ENCODE data around the gene ZNF774.
"Not testable (repeated sequence)": the region's sequence is repeated elsewhere in the genome, so short reads cannot be mapped to it uniquely, and the experiment has no call there.

Gene ZNF774

DNA sequence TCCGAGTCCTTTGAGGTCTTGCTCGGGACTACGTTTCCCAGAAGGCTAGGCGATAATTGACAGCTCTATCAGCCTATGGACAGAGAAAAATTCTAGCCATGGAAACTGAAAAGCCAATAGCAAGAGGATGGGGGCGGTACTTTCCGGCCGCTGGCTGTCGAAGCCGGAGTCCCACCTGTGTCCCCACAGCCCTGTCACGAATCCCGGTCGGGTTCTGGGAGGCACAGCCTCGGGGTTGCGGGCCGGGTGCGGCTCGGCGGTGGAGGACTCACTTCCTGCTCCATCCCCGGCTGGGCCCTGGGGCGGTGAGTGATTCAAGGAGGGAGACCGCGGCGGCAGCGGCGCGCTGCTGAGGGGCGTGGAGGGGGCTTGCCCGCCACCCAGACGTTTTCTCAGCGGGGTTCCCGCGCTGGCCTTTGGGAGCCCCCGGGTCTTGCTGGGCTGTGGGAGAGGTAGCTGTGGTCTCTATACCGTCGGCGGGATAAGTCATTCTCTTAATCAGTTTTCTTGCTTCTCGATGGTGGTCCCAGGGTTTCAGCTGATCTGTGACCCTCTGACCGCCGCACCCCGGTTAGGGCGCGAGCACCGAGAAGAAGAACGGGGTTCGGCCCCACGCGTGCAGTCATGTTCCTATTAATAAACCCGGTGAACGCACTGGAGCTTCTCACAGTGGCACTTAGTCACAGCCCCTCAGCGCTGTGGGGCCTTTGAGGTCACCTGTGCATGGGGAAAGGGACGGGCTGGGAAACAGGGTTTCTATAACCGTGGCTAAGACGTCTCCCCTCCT lies at the start of gene ZNF774:
Gene ZNF774 (plus strand): TSS at position 178 of the 787 bp plus-strand sequence. CDS start 2,377 bp downstream, outside the sequence.
- peak within 1 kb of the TSS; percentile 90 for H3K4me3 Mint-ChIP-seq
- H3K4me1 Mint-ChIP-seq (ENCODE audit: low read depth), result peaks cover 6% of the 10 kb centered on the region
- DNase-seq (ENCODE audit: low spot score), result peak; percentile 90
- peak within 1 kb of the TSS; percentile 77 for H3K27ac Mint-ChIP-seq
- H3K36me3 Mint-ChIP-seq (ENCODE audit: low read depth), result no peaks in the 10 kb centered on the region
- H3K27me3 Mint-ChIP-seq (ENCODE audit: low read depth), result peaks cover 16% of the 10 kb centered on the region
- no peaks in the 10 kb centered on the region for H3K9me3 Mint-ChIP-seq

DNA sequence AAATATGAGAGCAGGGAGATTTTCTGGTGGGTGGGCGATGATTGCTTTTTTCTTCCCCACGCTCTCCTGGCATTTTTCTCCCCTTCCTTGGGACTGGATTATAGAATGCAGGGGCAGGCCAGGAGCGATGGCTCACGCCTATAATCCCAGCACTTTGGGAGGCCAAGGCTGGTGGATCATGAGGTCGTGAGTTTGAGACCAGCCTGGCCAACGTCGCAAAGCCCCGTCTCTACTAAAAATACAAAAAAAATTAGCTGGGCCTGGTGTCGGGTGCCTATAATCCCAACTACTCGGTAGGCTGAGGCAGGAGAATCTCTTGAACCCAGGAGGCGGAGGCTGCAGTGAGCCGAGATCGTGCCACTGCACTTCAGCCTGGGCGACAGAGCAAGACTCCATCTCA lies 46.7 kb upstream of the ZNF774 start:
- H3K4me1 Mint-ChIP-seq (ENCODE audit: low read depth), result peaks cover 39% of the 10 kb centered on the region
- DNase-seq (ENCODE audit: low spot score); H3K27me3 Mint-ChIP-seq (ENCODE audit: low read depth); H3K9me3 Mint-ChIP-seq; H3K36me3 Mint-ChIP-seq (ENCODE audit: low read depth); H3K4me3 Mint-ChIP-seq; H3K27ac Mint-ChIP-seq: not testable (repeated sequence)

DNA sequence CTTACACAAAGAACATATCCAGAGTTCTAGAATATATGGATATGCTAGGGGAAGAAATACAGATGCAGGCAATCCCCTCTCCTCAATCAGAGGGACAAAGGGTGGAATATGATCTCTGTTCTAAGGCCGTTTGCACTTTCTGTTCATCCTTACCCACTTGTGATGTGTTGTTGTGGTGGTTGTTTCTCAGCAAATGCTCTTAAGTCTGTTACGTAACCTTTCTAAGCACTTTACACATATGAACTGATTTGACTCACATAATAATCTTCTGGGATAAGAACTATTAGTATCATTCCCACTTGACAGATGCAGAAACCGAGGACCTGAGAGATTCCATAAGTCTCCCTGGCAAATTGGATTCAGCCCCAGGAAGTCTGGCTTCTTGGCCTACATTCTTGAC lies 46.2 kb upstream of the ZNF774 start:
- peak overlapping the region; percentile 90 for H3K27ac Mint-ChIP-seq
- H3K36me3 Mint-ChIP-seq (ENCODE audit: low read depth), result no peaks in the 10 kb centered on the region
- DNase-seq (ENCODE audit: low spot score), result no peak

DNA sequence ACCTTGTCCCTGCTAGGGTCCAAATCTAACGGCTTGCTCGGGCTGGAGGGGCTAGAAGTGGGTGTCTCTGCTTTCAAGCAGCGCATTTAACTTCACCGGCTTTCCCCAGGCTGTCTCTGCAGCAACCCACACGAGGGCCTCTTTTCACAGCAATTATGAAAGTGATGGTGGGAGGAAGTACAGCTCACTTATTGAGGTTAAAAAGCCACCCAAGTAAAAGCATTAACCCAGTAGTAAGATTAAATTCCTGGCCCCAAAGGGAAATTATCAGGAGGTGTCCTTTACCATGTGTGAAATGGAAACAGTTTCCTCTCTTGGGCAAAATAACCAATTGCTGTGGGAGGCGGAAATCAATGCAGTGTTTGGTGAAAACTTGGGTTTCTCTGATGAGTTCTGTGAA lies 45.5 kb upstream of the ZNF774 start:
- Mint-ChIP-seq H3K27me3 (ENCODE audit: low read depth) (peaks cover 3% of the 10 kb centered on the region), H3K36me3 (ENCODE audit: low read depth) (no peaks in the 10 kb centered on the region), H3K27ac (peak overlapping the region; percentile 90), H3K9me3 (no peaks in the 10 kb centered on the region), H3K4me1 (ENCODE audit: low read depth) (peaks cover 38% of the 10 kb centered on the region), H3K4me3 (peak overlapping the region; percentile 74)
- peak; percentile 60 for DNase-seq (ENCODE audit: low spot score)

More for the DNA sequence above, 46.2 kb upstream of the ZNF774 start:
- Mint-ChIP-seq H3K27me3 (ENCODE audit: low read depth) (peaks cover 2% of the 10 kb centered on the region), H3K9me3 (no peaks in the 10 kb centered on the region), H3K4me1 (ENCODE audit: low read depth) (peaks cover 41% of the 10 kb centered on the region), H3K4me3 (peak overlapping the region; percentile 74)

DNA sequence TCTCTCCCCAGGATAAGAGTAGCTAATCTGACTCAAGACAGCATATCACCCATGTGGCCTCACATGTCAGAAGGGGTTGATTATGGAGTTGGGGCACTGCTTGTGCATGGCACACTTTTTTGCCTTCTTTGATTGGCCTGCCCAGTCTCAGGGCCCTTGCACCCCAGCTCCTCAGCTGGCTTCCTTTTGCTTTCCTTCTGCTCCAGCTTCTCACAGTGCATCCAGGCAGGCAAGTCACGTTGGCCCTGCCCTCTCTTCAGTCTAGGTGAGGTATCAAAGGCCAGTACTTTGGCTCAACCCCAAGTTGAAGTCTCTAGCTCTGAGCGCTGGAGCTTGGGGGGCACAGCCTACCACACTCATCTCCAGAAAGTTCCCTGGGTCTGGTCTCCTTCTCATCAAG lies 44.4 kb upstream of the ZNF774 start:
- H3K4me1 Mint-ChIP-seq (ENCODE audit: low read depth), result peaks cover 33% of the 10 kb centered on the region
- H3K36me3 Mint-ChIP-seq (ENCODE audit: low read depth), result no peaks in the 10 kb centered on the region
- H3K9me3 Mint-ChIP-seq, result no peaks in the 10 kb centered on the region
- H3K4me3 Mint-ChIP-seq, result no peak overlapping the region
- H3K27ac Mint-ChIP-seq, result no peak overlapping the region
- no peak for DNase-seq (ENCODE audit: low spot score)
- H3K27me3 Mint-ChIP-seq (ENCODE audit: low read depth), result peaks cover 11% of the 10 kb centered on the region

DNA sequence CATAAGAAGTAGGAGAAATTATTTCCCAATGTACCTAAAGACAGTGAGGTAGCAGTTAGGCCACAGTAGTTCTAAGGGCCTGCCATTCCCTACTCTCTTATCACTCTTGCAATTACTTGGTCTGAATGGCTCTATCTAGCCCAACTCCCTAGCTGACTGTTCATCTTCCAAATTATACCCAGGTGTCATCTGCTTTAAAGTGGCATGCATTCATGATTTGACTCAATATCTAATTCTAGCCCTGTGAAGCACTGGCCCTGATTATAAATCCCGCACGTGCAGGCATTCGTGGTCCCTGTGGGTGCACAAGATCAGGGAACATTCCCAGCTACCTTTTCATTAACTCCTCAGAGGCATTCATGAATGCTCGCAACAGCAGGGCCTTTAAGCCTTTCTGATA lies 43.1 kb upstream of the ZNF774 start:
- peaks cover 18% of the 10 kb centered on the region for H3K27me3 Mint-ChIP-seq (ENCODE audit: low read depth)
- peaks cover 30% of the 10 kb centered on the region for H3K4me1 Mint-ChIP-seq (ENCODE audit: low read depth)
- no peaks in the 10 kb centered on the region for H3K9me3 Mint-ChIP-seq
- H3K4me3 Mint-ChIP-seq, result no peak overlapping the region
- DNase-seq (ENCODE audit: low spot score), result no peak
- H3K36me3 Mint-ChIP-seq (ENCODE audit: low read depth), result no peaks in the 10 kb centered on the region
- H3K27ac Mint-ChIP-seq, result no peak overlapping the region

DNA sequence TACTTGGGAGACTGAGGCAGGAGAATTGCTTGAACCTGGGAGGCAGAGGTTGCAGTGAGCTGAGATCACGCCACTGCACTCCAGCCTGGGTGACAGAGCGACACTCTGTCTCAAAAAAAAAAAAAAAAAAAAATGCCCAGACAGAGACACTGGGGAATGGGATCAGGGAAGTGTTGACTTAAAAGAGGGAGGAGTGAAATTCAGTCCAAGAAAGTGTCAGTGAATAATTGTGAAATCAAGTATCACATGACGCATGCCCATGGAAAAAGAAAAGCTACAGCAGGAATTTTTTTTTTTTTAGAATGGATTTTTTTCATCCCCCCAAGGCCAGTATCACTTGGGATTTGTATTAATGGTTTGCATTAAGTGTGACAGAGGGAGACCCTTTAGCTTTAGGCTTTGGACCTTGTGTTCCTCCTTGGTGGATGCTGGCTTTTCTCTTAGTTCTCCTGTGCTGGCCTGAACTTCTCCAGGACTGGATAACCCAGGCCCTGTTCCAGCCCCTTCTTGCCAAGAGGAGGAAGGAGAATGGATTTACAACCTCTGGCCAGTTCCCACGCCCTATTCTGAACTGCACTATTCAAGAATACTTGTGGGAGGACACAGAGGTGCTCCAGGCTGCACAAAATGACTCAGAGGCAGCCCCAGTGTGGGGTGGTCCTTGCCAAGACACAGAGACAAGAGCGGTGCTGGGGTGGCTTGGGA lies 36.7 kb upstream of the ZNF774 start:
- peaks cover 9% of the 10 kb centered on the region for H3K4me1 Mint-ChIP-seq (ENCODE audit: low read depth)
- no peaks in the 10 kb centered on the region for H3K9me3 Mint-ChIP-seq
- no peak for DNase-seq (ENCODE audit: low spot score)
- H3K27me3 Mint-ChIP-seq (ENCODE audit: low read depth), result peaks cover 18% of the 10 kb centered on the region
- H3K36me3 Mint-ChIP-seq (ENCODE audit: low read depth), result no peaks in the 10 kb centered on the region
- no peak overlapping the region for H3K27ac Mint-ChIP-seq
- no peak overlapping the region for H3K4me3 Mint-ChIP-seq

DNA sequence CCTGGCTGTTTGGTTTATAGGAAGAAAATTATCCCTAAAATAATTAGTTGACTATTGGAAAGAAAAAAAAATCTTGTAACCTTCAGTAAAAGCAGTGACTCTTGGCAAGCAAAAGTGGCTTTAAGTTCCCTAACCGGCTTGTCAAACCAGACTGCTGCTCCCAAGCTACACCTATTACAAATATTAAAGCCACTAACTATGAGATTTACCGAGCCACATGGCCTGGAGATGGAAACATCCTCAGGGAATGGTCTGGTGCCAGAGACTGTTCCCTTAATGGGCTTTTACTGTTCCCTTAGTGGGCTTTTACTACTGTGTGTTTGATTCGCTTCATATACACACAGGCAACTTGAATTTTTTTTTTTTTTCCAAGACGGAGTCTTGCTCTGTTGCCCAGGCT lies 35.9 kb upstream of the ZNF774 start:
- DNase-seq (ENCODE audit: low spot score), result no peak
- H3K36me3 Mint-ChIP-seq (ENCODE audit: low read depth), result no peaks in the 10 kb centered on the region
- no peak overlapping the region for H3K4me3 Mint-ChIP-seq
- H3K27me3 Mint-ChIP-seq (ENCODE audit: low read depth), result peaks cover 15% of the 10 kb centered on the region
- H3K9me3 Mint-ChIP-seq, result no peaks in the 10 kb centered on the region
- H3K4me1 Mint-ChIP-seq (ENCODE audit: low read depth), result peaks cover 8% of the 10 kb centered on the region
- H3K27ac Mint-ChIP-seq, result no peak overlapping the region

DNA sequence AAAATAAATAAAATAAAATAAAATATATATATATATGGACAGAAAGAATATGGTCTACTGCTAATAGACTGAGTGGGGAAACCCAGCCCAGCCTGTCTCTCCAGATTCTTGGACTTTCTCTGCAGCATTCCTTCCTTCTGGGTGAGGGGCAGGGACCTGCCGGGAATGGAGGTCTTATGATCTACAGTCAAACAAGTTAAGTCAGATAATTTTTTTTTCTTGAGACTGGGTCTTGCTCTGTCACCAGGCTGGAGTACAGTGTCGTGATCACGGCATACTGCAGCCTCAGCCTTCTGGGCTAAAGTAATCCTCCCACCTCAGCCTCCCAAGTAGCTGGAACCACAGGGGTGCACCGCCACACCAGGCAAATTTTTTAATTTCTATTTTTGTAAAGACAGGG lies 33.5 kb upstream of the ZNF774 start:
- no peaks in the 10 kb centered on the region for H3K36me3 Mint-ChIP-seq (ENCODE audit: low read depth)
- peaks cover under 1% of the 10 kb centered on the region for H3K27me3 Mint-ChIP-seq (ENCODE audit: low read depth)
- no peak overlapping the region for H3K27ac Mint-ChIP-seq
- no peak overlapping the region for H3K4me3 Mint-ChIP-seq
- peaks cover 8% of the 10 kb centered on the region for H3K4me1 Mint-ChIP-seq (ENCODE audit: low read depth)
- no peak for DNase-seq (ENCODE audit: low spot score)
- no peaks in the 10 kb centered on the region for H3K9me3 Mint-ChIP-seq

DNA sequence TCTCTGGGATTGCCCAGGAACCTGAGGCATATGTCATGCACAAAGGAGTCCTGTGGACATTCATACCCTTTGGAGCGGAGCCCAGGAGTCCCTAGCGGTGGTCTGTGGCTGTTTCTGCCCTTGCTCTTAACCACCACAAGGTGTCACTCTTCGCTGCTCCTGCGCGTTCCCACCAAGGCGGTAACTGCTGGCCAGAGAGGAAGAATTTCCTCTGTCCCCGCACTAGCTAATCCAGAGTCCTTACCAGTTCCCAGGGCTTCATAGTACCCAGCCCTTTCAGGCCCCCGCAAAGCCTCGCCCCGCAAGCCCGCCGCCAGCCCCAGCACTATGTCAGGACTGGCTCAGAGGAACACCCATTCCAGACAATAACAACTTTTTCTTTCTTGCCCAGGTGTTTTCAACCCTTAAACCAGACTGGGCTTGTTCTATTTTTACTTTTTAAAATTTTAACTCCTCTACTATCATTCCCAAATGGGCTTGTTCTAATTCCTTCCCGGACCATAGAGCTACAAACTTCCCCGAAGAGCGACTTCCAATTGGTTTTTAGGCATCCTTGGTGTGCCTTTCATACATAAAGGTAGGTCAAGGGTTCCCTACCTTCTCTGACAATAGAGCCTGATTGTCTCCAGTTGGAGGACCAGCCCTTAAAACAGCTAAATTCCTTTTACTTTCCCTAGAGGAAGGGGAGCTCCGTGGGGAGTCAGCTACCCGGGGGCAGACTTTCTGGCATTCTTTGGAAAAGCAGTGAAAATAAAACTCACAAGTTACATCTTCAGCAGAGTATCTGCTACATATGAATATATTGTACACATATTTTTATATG lies 31.8 kb upstream of the ZNF774 start:
- peak overlapping the region; percentile 28 for H3K4me3 Mint-ChIP-seq
- peaks cover 8% of the 10 kb centered on the region for H3K4me1 Mint-ChIP-seq (ENCODE audit: low read depth)
- no peaks in the 10 kb centered on the region for H3K27me3 Mint-ChIP-seq (ENCODE audit: low read depth)
- peak; percentile 65 for DNase-seq (ENCODE audit: low spot score)
- no peak overlapping the region for H3K27ac Mint-ChIP-seq
- H3K36me3 Mint-ChIP-seq (ENCODE audit: low read depth), result no peaks in the 10 kb centered on the region
- no peaks in the 10 kb centered on the region for H3K9me3 Mint-ChIP-seq

DNA sequence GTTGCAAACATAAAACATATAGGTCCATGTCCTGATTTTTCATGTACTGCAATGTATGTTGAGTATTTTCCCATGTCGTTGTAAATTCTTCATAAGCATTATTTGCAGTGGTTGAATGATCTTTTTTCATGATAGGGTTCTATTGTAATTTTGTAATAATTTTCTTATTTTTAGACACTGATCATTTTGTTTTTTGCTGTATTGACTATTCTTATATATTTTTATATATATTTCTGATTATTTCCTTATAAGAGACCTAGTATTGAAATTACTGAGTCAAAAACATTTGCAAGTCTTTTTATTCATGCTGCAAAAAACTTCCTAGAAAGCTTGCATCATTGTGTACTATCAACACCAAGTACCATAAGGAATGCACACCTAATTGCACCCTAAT lies 31.2 kb upstream of the ZNF774 start:
- H3K4me3 Mint-ChIP-seq, result no peak overlapping the region
- H3K27ac Mint-ChIP-seq, result no peak overlapping the region
- peaks cover 8% of the 10 kb centered on the region for H3K4me1 Mint-ChIP-seq (ENCODE audit: low read depth)

DNA sequence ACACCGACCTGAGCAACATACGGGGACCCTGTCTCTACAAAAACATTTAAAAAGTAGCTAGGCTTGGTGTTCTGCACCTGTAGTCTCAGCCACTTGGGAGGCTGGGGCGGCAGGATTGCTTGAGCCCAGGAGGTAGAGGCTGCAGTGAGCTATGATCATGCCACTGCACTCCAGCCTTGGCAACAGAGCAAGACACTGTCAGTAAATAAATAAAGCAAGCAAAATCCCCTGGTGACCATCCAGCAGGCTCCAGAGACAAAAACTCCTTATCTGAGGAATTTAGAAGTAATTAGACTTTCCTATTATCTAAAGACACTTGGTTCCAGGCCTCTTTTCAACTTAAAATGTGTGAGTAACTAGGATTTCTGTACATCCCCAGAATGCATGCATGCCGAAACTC lies 29.5 kb upstream of the ZNF774 start:
- no peaks in the 10 kb centered on the region for H3K36me3 Mint-ChIP-seq (ENCODE audit: low read depth)
- DNase-seq (ENCODE audit: low spot score), result no peak
- H3K27ac Mint-ChIP-seq, result no peak overlapping the region
- peaks cover 8% of the 10 kb centered on the region for H3K4me1 Mint-ChIP-seq (ENCODE audit: low read depth)
- no peak overlapping the region for H3K4me3 Mint-ChIP-seq
- no peaks in the 10 kb centered on the region for H3K9me3 Mint-ChIP-seq
- no peaks in the 10 kb centered on the region for H3K27me3 Mint-ChIP-seq (ENCODE audit: low read depth)

More for the DNA sequence above, 31.2 kb upstream of the ZNF774 start:
- no peaks in the 10 kb centered on the region for H3K9me3 Mint-ChIP-seq
- no peaks in the 10 kb centered on the region for H3K27me3 Mint-ChIP-seq (ENCODE audit: low read depth)
- H3K36me3 Mint-ChIP-seq (ENCODE audit: low read depth), result no peaks in the 10 kb centered on the region
- no peak for DNase-seq (ENCODE audit: low spot score)

DNA sequence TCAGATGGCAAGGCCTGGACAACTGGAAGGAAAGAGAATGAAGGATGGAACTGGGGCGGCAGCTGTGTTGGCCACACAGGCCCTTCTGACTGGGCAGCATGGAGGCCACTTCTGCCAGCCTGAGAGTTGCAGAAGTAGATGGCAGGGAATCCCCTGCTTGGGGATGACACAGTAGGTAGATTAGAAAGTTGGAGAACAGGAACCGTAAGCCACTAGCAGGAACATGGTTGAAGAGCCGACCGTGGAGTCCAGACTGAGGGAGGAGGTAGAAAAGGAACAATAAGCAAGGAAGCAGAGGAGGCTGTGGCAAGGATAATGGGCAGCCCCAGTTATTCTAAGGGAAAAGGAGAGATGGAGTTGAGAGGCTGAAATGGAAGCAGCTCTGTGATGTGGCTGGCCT lies 26.4 kb upstream of the ZNF774 start:
- Mint-ChIP-seq H3K4me3 (no peak overlapping the region), H3K9me3 (no peaks in the 10 kb centered on the region), H3K4me1 (ENCODE audit: low read depth) (no peaks in the 10 kb centered on the region), H3K27me3 (ENCODE audit: low read depth) (no peaks in the 10 kb centered on the region), H3K36me3 (ENCODE audit: low read depth) (no peaks in the 10 kb centered on the region), H3K27ac (no peak overlapping the region)
- DNase-seq (ENCODE audit: low spot score), result no peak

DNA sequence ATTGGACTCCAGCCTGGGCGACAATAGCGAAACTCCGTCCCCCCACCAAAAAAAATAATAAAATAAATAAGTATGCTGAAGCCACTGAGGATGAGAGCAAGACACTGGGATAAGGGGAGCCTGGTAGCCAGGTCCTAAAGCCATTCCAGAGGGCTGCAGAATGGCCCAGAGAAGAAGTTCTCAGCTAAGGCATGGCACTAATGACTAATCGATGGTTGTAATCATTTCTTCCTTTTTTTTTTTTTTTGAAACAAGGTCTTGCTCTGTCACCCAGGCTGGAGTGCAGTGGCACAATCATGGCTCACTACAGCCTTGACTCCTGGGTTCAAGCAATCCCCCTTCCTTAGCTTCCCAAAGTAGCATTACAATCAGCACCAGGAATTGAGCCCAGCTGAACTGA lies 25.6 kb upstream of the ZNF774 start:
- Mint-ChIP-seq H3K4me1 (ENCODE audit: low read depth) (no peaks in the 10 kb centered on the region), H3K27ac (no peak overlapping the region), H3K27me3 (ENCODE audit: low read depth) (no peaks in the 10 kb centered on the region), H3K9me3 (no peaks in the 10 kb centered on the region), H3K36me3 (ENCODE audit: low read depth) (no peaks in the 10 kb centered on the region), H3K4me3 (no peak overlapping the region)
- DNase-seq (ENCODE audit: low spot score), result no peak

All from T-helper 2 cell treated with Interferon-gamma antibody and Interleukin-4, amounts not matched to agents 5 μg/mL and 100 μg/mL, for 36 hours (primary cell).